GM23248 (cell line): ENCODE measurements around the gene SF3B3.
"Not testable (repeated sequence)": the region's sequence is repeated elsewhere in the genome, so short reads cannot be mapped to it uniquely, and the experiment has no call there.

Source experiments
- EZH2 ChIP-seq: fragments of 200-600 bp; sonication (generic); IDR thresholded peaks from 2 replicates; pipeline ENCODE4 v1.6.1; 2018; ENCODE audit warnings: antibody characterized with exemption, mild to moderate bottlenecking; ENCODE audit not compliant: insufficient read depth, poor library complexity, severe bottlenecking
- EZH2phosphoT487 ChIP-seq: fragments of 200-600 bp; sonication (generic); IDR thresholded peaks from 2 replicates; pipeline ENCODE4 v1.6.1; 2018; ENCODE audit warnings: antibody characterized with exemption, moderate library complexity, mild to moderate bottlenecking, low read depth; ENCODE audit not compliant: insufficient read depth

GRCh38 chr16:70589416-70589815 is 65.8 kb downstream of the SF3B3 start:
- not testable (repeated sequence) for TF ChIP-seq EZH2phosphoT487, EZH2
